Naive thymus-derived CD4-positive, alpha-beta T cell (primary cell): ENCODE measurements around the gene ANKRD55. TPM values are rescaled to one million over a fixed set of nuclear protein-coding genes. Genes with fewer than 3 reads are reported as not detected.
"Not testable (repeated sequence)": the region's sequence is repeated elsewhere in the genome, so short reads cannot be mapped to it uniquely, and the experiment has no call there.

ENCODE experiments used
- ATAC-seq: fragments of 150-1000 bp; cut with Tn5 transposase; 2 replicates; pipeline ENCODE4 v1.10.0; 2021; ENCODE audit warnings: mild to moderate bottlenecking, moderate library complexity
- CTCF ChIA-PET: fragments of 350-600 bp; sonication (Branson Sonifier 250); formaldehyde crosslinking; loops from one replicate; lab custom pipeline; 2021; ENCODE audit warnings: antibody characterized with exemption; lab: Charles Lee
- POLR2A ChIA-PET: fragments of 350-600 bp; sonication (Branson Sonifier 250); formaldehyde crosslinking; loops from one replicate; lab custom pipeline; 2021; ENCODE audit warnings: antibody characterized with exemption, inconsistent platforms; lab: Charles Lee
- DNase-seq, 9 donors: peaks; one replicate each; pipeline versions ENCODE4 v3.0.0 to v3.0.0-alpha.2; 2020 to 2022; ENCODE audit warnings: mixed read lengths in 1 of 9
- H3K27ac ChIP-seq: one replicate; pipeline ENCODE4 v1.7.0; 2013; ENCODE audit warnings: mild to moderate bottlenecking, low read depth, low read length, moderate library complexity
- H3K27me3 ChIP-seq, 2 donors: one replicate each; pipeline ENCODE4 v1.7.0; 2013; ENCODE audit warnings: low read length in 2 of 2, mild to moderate bottlenecking in 2 of 2, moderate library complexity in 2 of 2; ENCODE audit not compliant: control insufficient read depth in 2 of 2, insufficient read depth in 2 of 2
- H3K36me3 ChIP-seq, 3 experiments: 1 replicate in 2 of 3; 2 replicates in 1 of 3; pipeline ENCODE4 v1.7.0; 2013; ENCODE audit warnings: low read length in 3 of 3, mild to moderate bottlenecking in 3 of 3, moderate library complexity in 1 of 3; ENCODE audit not compliant: insufficient read depth in 3 of 3, control insufficient read depth in 2 of 3
- H3K4me1 ChIP-seq, 2 donors: one replicate each; pipeline ENCODE4 v1.7.0; 2013; ENCODE audit warnings: low read length in 2 of 2, mild to moderate bottlenecking in 2 of 2, moderate library complexity in 1 of 2; ENCODE audit not compliant: control insufficient read depth in 2 of 2, insufficient read depth in 2 of 2
- H3K4me3 ChIP-seq: 2 replicates; pipeline ENCODE4 v1.7.0; 2013; ENCODE audit warnings: mild to moderate bottlenecking, low read length
- H3K9me3 ChIP-seq, 3 experiments: 1 replicate in 2 of 3; 2 replicates in 1 of 3; pipeline ENCODE4 v1.7.0; 2013; ENCODE audit warnings: low read length in 3 of 3; ENCODE audit not compliant: control insufficient read depth in 2 of 3
- H3K27ac Mint-ChIP-seq, 9 donors: one replicate each; pipeline ENCODE4 v1.8.0; 2020 to 2022; ENCODE audit warnings: mixed read lengths in 9 of 9, mild to moderate bottlenecking in 8 of 9, moderate library complexity in 5 of 9, inconsistent platforms in 2 of 9
- H3K27me3 Mint-ChIP-seq, 5 donors: one replicate each; pipeline ENCODE4 v1.8.0; 2021 to 2022; ENCODE audit warnings: mixed read lengths in 5 of 5, mild to moderate bottlenecking in 1 of 5
- H3K36me3 Mint-ChIP-seq, 5 donors: one replicate each; pipeline ENCODE4 v1.8.0; 2020 to 2022; ENCODE audit warnings: mixed read lengths in 5 of 5, mild to moderate bottlenecking in 3 of 5, inconsistent platforms in 1 of 5
- H3K4me1 Mint-ChIP-seq, 7 donors: one replicate each; pipeline ENCODE4 v1.8.0; 2020 to 2022; ENCODE audit warnings: mixed read lengths in 7 of 7, mild to moderate bottlenecking in 3 of 7, inconsistent platforms in 1 of 7
- H3K4me3 Mint-ChIP-seq, 10 donors: one replicate each; pipeline ENCODE4 v1.8.0; 2020 to 2022; ENCODE audit warnings: mild to moderate bottlenecking in 10 of 10, mixed read lengths in 10 of 10, moderate library complexity in 6 of 10, inconsistent platforms in 2 of 10
- H3K9me3 Mint-ChIP-seq, 11 donors: one replicate each; pipeline ENCODE4 v1.8.0; 2020 to 2022; ENCODE audit warnings: mixed read lengths in 11 of 11, mild to moderate bottlenecking in 4 of 11, inconsistent platforms in 1 of 11, moderate library complexity in 1 of 11
- intact Hi-C, 2 donors: fragments of 100-400 bp; cut with micrococcal nuclease; formaldehyde crosslinking; loops; one replicate each; pipeline ENCODE4 v1.15.1; 2023
- polyA plus RNA-seq, 2 donors: library from polyadenylated mRNA; unstranded; fragments of 300-500 nt; fragmentation: Illumina TruSeq; gene quantifications; one replicate each; pipeline ENCODE4 v1.2.3, GENCODE V29; 2021
- total RNA-seq, 6 experiments: library from RNA in 5 of 6; stranded (reverse) in 5 of 6; gene quantifications; 1 replicate in 5 of 6; 2 replicates in 1 of 6; pipeline ENCODE4 v1.2.3 and lab custom pipeline; 2021 to 2026

ANKRD55 gene
- total and polyA plus RNA-seq, 7 experiments from 2014 or later: 7.1 to 89.7 (median 24.4) TPM

DNA sequence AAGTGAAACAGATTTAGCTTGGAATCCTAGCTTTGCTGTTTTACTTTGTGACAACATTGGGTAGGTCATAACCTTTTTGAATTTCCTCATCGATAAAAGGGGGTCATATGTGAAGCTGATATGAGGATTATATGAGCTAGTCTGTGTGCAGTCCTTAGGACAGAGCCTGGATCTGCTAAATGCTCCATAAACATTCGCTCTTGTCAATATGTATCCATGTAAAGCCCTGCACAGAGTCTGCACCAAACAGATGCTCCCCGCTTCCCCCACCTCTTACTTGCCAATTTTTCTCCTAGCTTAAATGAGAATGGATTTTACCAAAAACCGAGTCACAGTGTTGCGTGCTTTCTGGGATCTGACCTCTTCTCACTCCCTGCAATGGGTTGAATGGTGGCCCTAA is 5.4 kb downstream of the ANKRD55 start:
- Histone ChIP-seq H3K4me1 (no peaks in the 10 kb centered on the region), H3K4me3 (no peak overlapping the region), H3K27ac (no peak overlapping the region), H3K9me3 (no peaks in the 10 kb centered on the region), H3K36me3 (no peaks in the 10 kb centered on the region), H3K27me3 (no peaks in the 10 kb centered on the region)
- POLR2A ChIA-PET: no interaction called here
- no peak for DNase-seq
- CTCF ChIA-PET: interaction anchor here (1.0 kb wide), 2 partner anchors 37 to 241 kb away, joined by 3 read pairs; no protein-coding TSS in a partner anchor
- H3K9me3 Mint-ChIP-seq: peaks cover 0 to 33% (median 21%) of the 10 kb centered on the region in 11 donors
- ATAC-seq: no peak
- peaks cover 5 to 23% (median 18%) of the 10 kb centered on the region in 7 donors for H3K4me1 Mint-ChIP-seq
- H3K36me3 Mint-ChIP-seq: peaks cover 0 to 32% (median 0%) of the 10 kb centered on the region in 5 donors
- no peak overlapping the region for H3K4me3 Mint-ChIP-seq
- intact Hi-C loops: no loop called here
- peak overlapping the region in 1 of 9 donors; percentile 81 for H3K27ac Mint-ChIP-seq
- H3K27me3 Mint-ChIP-seq: peaks cover 0 to 36% (median 0%) of the 10 kb centered on the region in 5 donors

DNA sequence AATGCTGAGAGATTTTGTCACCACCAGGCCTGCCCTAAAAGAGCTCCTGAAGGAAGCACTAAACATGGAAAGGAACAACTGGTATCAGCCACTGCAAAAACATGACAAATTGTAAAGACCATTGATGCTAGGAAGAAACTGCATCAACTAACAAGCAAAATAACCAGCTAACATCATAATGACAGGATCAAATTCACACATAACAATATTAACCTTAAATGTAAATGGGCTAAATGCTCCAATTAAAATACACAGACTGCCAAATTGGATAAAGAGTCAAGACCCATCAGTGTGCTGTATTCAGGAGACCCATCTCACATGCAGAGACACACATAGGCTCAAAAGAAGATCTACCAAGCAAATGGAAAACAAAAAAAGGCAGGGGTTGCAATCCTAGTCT is 9.8 kb downstream of the ANKRD55 start:
- POLR2A ChIA-PET, H3K27ac ChIP-seq, DNase-seq, ATAC-seq, H3K4me3 Mint-ChIP-seq, H3K36me3 ChIP-seq, H3K4me3 ChIP-seq, CTCF ChIA-PET, intact Hi-C loops, H3K27me3 ChIP-seq, H3K27ac Mint-ChIP-seq, H3K4me1 ChIP-seq: not testable (repeated sequence)
- Mint-ChIP-seq H3K27me3 (peaks cover 0 to 35% (median 0%) of the 10 kb centered on the region in 5 donors), H3K36me3 (peaks cover 0 to 55% (median 12%) of the 10 kb centered on the region in 5 donors), H3K4me1 (peaks cover 3 to 41% (median 28%) of the 10 kb centered on the region in 7 donors), H3K9me3 (peaks cover 0 to 67% (median 35%) of the 10 kb centered on the region in 11 donors)
- H3K9me3 ChIP-seq: peaks cover 0 to 14% (median 0%) of the 10 kb centered on the region in 3 experiments

DNA sequence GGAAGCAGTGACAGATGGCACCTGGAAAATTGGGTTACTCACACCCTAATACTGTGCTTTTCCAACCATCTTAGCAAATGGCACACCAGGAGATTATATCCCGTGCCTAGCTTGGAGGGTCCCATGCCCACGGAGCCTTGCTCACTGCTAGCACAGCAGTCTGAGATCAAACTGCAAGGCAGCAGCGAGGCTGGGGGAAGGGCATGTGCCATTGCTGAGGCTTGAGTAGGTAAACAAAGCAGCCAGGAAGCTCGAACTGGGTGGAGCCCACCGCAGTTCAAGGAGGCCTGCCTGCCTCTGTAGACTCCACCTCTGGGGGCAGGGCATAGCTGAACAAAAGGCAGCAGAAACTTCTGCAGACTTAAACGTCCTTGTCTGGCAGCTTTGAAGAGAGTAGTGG is 11.5 kb downstream of the ANKRD55 start:
- H3K4me1 Mint-ChIP-seq: peaks cover 3 to 40% (median 27%) of the 10 kb centered on the region in 7 donors
- H3K27me3 ChIP-seq, POLR2A ChIA-PET, ATAC-seq, intact Hi-C loops, H3K27ac ChIP-seq, H3K4me1 ChIP-seq, H3K36me3 ChIP-seq, H3K4me3 ChIP-seq: not testable (repeated sequence)
- peak in 4 of 9 donors; percentile 18 to 43 (median 30) for DNase-seq
- H3K9me3 Mint-ChIP-seq: peaks cover 1 to 79% (median 40%) of the 10 kb centered on the region in 11 donors
- peaks cover 4 to 51% (median 12%) of the 10 kb centered on the region in 5 donors for H3K36me3 Mint-ChIP-seq
- H3K27ac Mint-ChIP-seq: peak overlapping the region in 1 of 9 donors; percentile 15
- CTCF ChIA-PET: interaction anchor here (0.7 kb wide), 1 partner anchor 177 kb away, joined by 3 read pairs; no protein-coding TSS in a partner anchor
- peaks cover 0 to 14% (median 6%) of the 10 kb centered on the region in 3 experiments for H3K9me3 ChIP-seq
- peaks cover 0 to 37% (median 0%) of the 10 kb centered on the region in 5 donors for H3K27me3 Mint-ChIP-seq
- peak overlapping the region in 5 of 10 donors; percentile 14 to 48 (median 39) for H3K4me3 Mint-ChIP-seq

DNA sequence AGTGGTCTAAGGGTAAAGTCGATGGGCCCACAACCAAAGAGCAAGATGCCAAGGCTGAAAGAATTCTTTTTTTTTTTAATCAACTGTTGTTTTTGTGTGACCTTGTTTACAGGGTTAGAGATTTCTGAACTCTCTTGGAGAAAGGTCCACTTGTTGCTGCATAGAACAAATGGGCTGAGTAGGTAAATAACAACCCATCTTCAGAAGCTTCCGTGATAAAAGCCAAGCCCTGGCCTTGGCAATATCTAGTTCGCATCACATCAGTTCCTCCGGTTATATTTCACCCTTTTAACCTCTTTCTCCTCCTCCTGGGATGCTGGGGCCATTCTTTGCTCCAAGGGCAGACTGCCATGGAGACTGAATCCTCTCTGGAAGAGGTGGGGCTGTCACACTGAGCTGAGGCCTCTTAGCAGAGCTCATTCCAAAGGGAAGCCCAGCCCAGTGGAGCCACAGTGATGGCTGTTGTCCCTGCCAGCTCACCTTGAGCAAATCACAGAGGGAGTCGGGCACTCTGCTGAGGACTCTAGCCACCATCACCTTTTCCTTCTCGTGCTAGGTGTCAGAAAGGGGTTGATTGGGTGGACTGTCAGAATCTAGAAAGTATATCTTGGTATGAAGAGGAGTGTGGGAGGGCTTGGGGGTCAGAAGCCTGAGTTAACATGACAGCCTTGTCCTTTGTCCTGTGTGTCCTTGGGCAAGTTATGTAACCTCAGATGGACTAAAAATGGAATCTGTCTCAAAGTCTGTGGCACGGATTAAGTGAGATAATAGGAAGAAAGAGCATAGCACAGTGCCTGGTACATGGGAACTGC is 17.9 kb downstream of the ANKRD55 start:
- POLR2A ChIA-PET: no interaction called here
- CTCF ChIA-PET: interaction anchor here (1.2 to 1.8 kb wide), 2 partner anchors 13 to 21 kb away, joined by 3 to 4 read pairs; no protein-coding TSS in a partner anchor
- H3K36me3 ChIP-seq: no peaks in the 10 kb centered on the region

DNA sequence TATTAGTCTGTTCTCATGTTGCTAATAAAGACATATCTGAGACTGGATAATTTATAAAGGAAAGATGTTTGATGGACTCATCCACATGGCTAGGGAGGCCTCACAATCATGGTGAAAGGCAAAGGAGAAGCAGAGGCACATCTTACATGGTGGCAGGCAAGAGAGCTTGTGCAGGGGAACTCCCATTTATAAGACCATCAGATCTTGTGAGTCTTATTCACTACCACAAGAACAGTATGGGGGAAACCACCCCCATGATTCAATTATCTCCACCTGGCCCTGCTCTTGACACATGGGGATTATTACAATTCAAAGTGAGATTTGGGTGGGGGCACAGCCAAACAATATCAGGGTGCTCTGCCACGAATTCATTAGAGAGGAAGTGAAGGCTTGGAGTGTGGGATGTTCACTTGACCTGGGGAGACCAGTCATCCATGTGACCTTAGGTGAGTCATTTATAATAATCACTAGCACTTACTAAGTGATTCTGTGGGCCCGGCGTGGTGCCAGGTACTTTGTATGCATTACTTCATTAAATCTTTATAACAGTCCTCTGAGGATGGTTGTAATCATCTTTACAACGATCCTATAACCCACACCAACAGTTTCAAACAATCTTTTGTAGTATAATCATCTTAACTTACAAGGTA is 19.1 kb downstream of the ANKRD55 start:
- Mint-ChIP-seq H3K9me3 (peaks cover 10 to 48% (median 21%) of the 10 kb centered on the region in 11 donors), H3K36me3 (peaks cover 6 to 21% (median 15%) of the 10 kb centered on the region in 5 donors)
- CTCF ChIA-PET, H3K27me3 Mint-ChIP-seq, intact Hi-C loops, ATAC-seq, H3K4me1 ChIP-seq, DNase-seq, H3K4me3 ChIP-seq, H3K9me3 ChIP-seq, H3K27ac ChIP-seq, H3K27ac Mint-ChIP-seq, H3K4me3 Mint-ChIP-seq, H3K36me3 ChIP-seq, H3K4me1 Mint-ChIP-seq, H3K27me3 ChIP-seq: not testable (repeated sequence)
- POLR2A ChIA-PET: interaction anchor here (0.6 kb wide), 1 partner anchor 155 kb away, joined by 3 read pairs; no protein-coding TSS in a partner anchor

More for the DNA sequence above, 17.9 kb downstream of the ANKRD55 start:
- H3K27me3 ChIP-seq: no peaks in the 10 kb centered on the region
- peaks cover 0 to 7% (median 6%) of the 10 kb centered on the region in 7 donors for H3K4me1 Mint-ChIP-seq
- H3K27me3 Mint-ChIP-seq: peaks cover 0 to 4% (median 0%) of the 10 kb centered on the region in 5 donors
- no peak for ATAC-seq
- H3K27ac ChIP-seq: no peak overlapping the region
- peaks cover 10 to 59% (median 30%) of the 10 kb centered on the region in 11 donors for H3K9me3 Mint-ChIP-seq
- H3K4me3 ChIP-seq: no peak overlapping the region
- peaks cover 6 to 28% (median 16%) of the 10 kb centered on the region in 5 donors for H3K36me3 Mint-ChIP-seq
- H3K4me3 Mint-ChIP-seq: no peak overlapping the region
- intact Hi-C loops: no loop called here
- H3K9me3 ChIP-seq: peaks cover 0 to 6% (median 5%) of the 10 kb centered on the region in 3 experiments
- no peak overlapping the region for H3K27ac Mint-ChIP-seq
- no peak for DNase-seq
- no peaks in the 10 kb centered on the region for H3K4me1 ChIP-seq

DNA sequence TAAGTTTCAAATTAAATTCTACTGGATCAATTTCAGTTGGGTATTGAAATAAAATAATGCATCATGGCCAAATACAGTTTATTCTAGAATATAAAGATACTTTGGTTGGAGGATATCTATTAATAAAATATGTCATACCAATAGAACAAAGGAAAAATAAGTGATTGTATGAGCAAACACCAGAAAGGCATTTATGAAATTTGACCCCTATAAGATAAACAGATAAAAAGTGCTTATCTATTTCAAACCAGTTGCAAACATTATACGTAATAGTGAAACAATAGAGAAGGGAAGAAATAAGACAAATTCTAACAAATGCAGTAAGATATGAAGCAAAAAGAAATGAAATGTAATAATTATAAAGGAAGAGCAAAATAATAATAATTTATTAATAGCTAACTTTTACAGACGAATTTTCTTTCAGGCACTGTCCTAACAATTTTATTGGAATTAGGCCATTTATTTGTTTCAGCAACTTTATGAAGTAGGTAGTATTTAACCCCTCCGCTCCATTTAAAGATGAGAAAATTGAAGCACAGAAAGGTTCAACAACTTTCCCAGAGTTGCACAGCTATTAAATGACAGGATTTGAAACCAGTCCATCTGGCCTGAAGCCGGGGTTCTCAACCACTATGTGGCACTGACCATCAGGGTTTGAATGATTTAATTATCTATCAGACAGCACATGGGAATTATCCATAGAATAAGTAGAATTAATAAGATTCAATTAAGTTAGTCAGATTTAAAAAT is 20.8 kb downstream of the ANKRD55 start:
- ATAC-seq (no peak), DNase-seq (no peak)
- Histone ChIP-seq H3K36me3 (no peaks in the 10 kb centered on the region), H3K27ac (no peak overlapping the region), H3K4me3 (no peak overlapping the region), H3K27me3 (no peaks in the 10 kb centered on the region), H3K9me3 (peaks cover 0 to 6% (median 0%) of the 10 kb centered on the region in 3 experiments), H3K4me1 (no peaks in the 10 kb centered on the region)
- intact Hi-C loops: no loop called here
- no peak overlapping the region for H3K4me3 Mint-ChIP-seq
- CTCF ChIA-PET: no interaction called here
- H3K4me1 Mint-ChIP-seq: no peaks in the 10 kb centered on the region
- POLR2A ChIA-PET: no interaction called here
- peaks cover 0 to 4% (median 0%) of the 10 kb centered on the region in 5 donors for H3K27me3 Mint-ChIP-seq
- H3K36me3 Mint-ChIP-seq: peaks cover 6 to 18% (median 15%) of the 10 kb centered on the region in 5 donors
- H3K27ac Mint-ChIP-seq: no peak overlapping the region
- peaks cover 9 to 38% (median 17%) of the 10 kb centered on the region in 11 donors for H3K9me3 Mint-ChIP-seq
